Skeletal muscle satellite cell (primary cell): Measurements from ENCODE around the gene IMPACT. TPM values are rescaled to one million over a fixed set of nuclear protein-coding genes. Genes with fewer than 3 reads are reported as not detected.
A peak's percentile ranks its signal among the peaks of the same experiment; 100 is the strongest.

Source experiments
- H3K27me3 ChIP-seq: 2 replicates; pipeline ENCODE4 v1.7.0; 2013; ENCODE audit warnings: low read length; ENCODE audit not compliant: control insufficient read depth, insufficient read depth
- H3K36me3 ChIP-seq: 2 replicates; pipeline ENCODE4 v1.7.0; 2013; ENCODE audit warnings: mild to moderate bottlenecking, control low read depth, low read length; ENCODE audit not compliant: insufficient read depth
- H3K4me1 ChIP-seq: 2 replicates; pipeline ENCODE4 v1.7.0; 2013; ENCODE audit warnings: low read length; ENCODE audit not compliant: control insufficient read depth, insufficient read depth
- H3K4me2 ChIP-seq: 2 replicates; pipeline ENCODE4 v1.7.0; 2013; ENCODE audit warnings: mild to moderate bottlenecking, low read length
- H3K4me3 ChIP-seq: 2 replicates; pipeline ENCODE4 v1.7.0; 2013; ENCODE audit warnings: low read length
- H3K9ac ChIP-seq: 2 replicates; pipeline ENCODE4 v1.7.0; 2013; ENCODE audit warnings: mild to moderate bottlenecking, low read depth, low read length, moderate library complexity
- H3K9me3 ChIP-seq: replicated peaks from 2 replicates; pipeline ENCODE4 v1.7.0; 2013; ENCODE audit warnings: mild to moderate bottlenecking, control low read depth, low read length
- total RNA-seq: library from RNA; depleted of rRNA; stranded (reverse); fragments of >200 nt; gene quantifications from 2 replicates; pipeline ENCODE4 v1.2.3, GENCODE V29; 2012; rRNA removed

Gene IMPACT
- 29.1 and 30.7 TPM in 2 replicates for total RNA-seq

GRCh38 chr18:24426398-24427294 lies at the start of gene IMPACT:
IMPACT (plus strand) TSS chr18:24426670; CDS start chr18:24426757, 87 bp downstream.
- Histone ChIP-seq H3K36me3 (peaks cover 6% of the 10 kb centered on the region), H3K4me3 (peak within 1 kb of the TSS; percentile 84), H3K4me2 (peak within 1 kb of the TSS; percentile 95), H3K4me1 (peaks cover 10% of the 10 kb centered on the region), H3K9ac (peak within 1 kb of the TSS; percentile 90), H3K27me3 (peaks cover 14% of the 10 kb centered on the region), H3K9me3 (no peaks in the 10 kb centered on the region)

GRCh38 chr18:24378598-24378997 lies 47.9 kb upstream of the IMPACT start:
- Histone ChIP-seq H3K4me1 (peaks cover under 1% of the 10 kb centered on the region), H3K27me3 (no peaks in the 10 kb centered on the region), H3K4me3 (no peak overlapping the region), H3K4me2 (no peak overlapping the region), H3K9ac (no peak overlapping the region), H3K9me3 (no peaks in the 10 kb centered on the region), H3K36me3 (no peaks in the 10 kb centered on the region)

GRCh38 chr18:24380163-24380747 lies 46.2 kb upstream of the IMPACT start:
- no peaks in the 10 kb centered on the region for H3K36me3 ChIP-seq

GRCh38 chr18:24381126-24381525 lies 45.3 kb upstream of the IMPACT start:
- H3K4me1 ChIP-seq, result peaks cover 7% of the 10 kb centered on the region
- no peak overlapping the region for H3K4me2 ChIP-seq
- no peak overlapping the region for H3K9ac ChIP-seq
- H3K4me3 ChIP-seq, result no peak overlapping the region
- no peaks in the 10 kb centered on the region for H3K27me3 ChIP-seq
- H3K36me3 ChIP-seq, result no peaks in the 10 kb centered on the region
- H3K9me3 ChIP-seq, result no peaks in the 10 kb centered on the region

More at GRCh38 chr18:24380163-24380747, 46.2 kb upstream of the IMPACT start:
- no peaks in the 10 kb centered on the region for H3K9me3 ChIP-seq
- H3K4me1 ChIP-seq, result no peaks in the 10 kb centered on the region
- no peak overlapping the region for H3K9ac ChIP-seq
- no peak overlapping the region for H3K4me2 ChIP-seq
- no peaks in the 10 kb centered on the region for H3K27me3 ChIP-seq
- no peak overlapping the region for H3K4me3 ChIP-seq

- Histone ChIP-seq H3K36me3 (no peaks in the 10 kb centered on the region), H3K27me3 (no peaks in the 10 kb centered on the region), H3K4me1 (peaks cover 12% of the 10 kb centered on the region)
Measured at GRCh38 chr18:24386681-24387080, 39.8 kb upstream of the IMPACT start.

GRCh38 chr18:24388957-24389356 lies 37.5 kb upstream of the IMPACT start:
- H3K36me3 ChIP-seq, result no peaks in the 10 kb centered on the region
- no peak overlapping the region for H3K4me2 ChIP-seq
- H3K27me3 ChIP-seq, result no peaks in the 10 kb centered on the region
- no peak overlapping the region for H3K4me3 ChIP-seq
- no peak overlapping the region for H3K9ac ChIP-seq
- H3K9me3 ChIP-seq, result no peaks in the 10 kb centered on the region
- peaks cover 12% of the 10 kb centered on the region for H3K4me1 ChIP-seq

More at GRCh38 chr18:24386681-24387080, 39.8 kb upstream of the IMPACT start:
- no peak overlapping the region for H3K4me3 ChIP-seq
- no peak overlapping the region for H3K9ac ChIP-seq
- H3K9me3 ChIP-seq, result no peaks in the 10 kb centered on the region
- no peak overlapping the region for H3K4me2 ChIP-seq

GRCh38 chr18:24395049-24395795 lies 31.2 kb upstream of the IMPACT start:
- no peaks in the 10 kb centered on the region for H3K9me3 ChIP-seq
- no peak overlapping the region for H3K4me3 ChIP-seq
- no peaks in the 10 kb centered on the region for H3K36me3 ChIP-seq
- H3K27me3 ChIP-seq, result no peaks in the 10 kb centered on the region
- peaks cover 17% of the 10 kb centered on the region for H3K4me1 ChIP-seq
- no peak overlapping the region for H3K9ac ChIP-seq
- no peak overlapping the region for H3K4me2 ChIP-seq

- H3K4me1 ChIP-seq, result peaks cover 17% of the 10 kb centered on the region
- no peaks in the 10 kb centered on the region for H3K36me3 ChIP-seq
- no peak overlapping the region for H3K4me3 ChIP-seq
- no peaks in the 10 kb centered on the region for H3K27me3 ChIP-seq
- no peaks in the 10 kb centered on the region for H3K9me3 ChIP-seq
- H3K9ac ChIP-seq, result no peak overlapping the region
- H3K4me2 ChIP-seq, result peak overlapping the region; percentile 96
Measured at GRCh38 chr18:24396082-24396633, 30.3 kb upstream of the IMPACT start.

GRCh38 chr18:24397131-24397693 lies 29.3 kb upstream of the IMPACT start:
- Histone ChIP-seq H3K36me3 (no peaks in the 10 kb centered on the region), H3K9ac (peak overlapping the region; percentile 83), H3K27me3 (no peaks in the 10 kb centered on the region), H3K4me1 (peaks cover 17% of the 10 kb centered on the region), H3K4me3 (peak overlapping the region; percentile 87), H3K9me3 (no peaks in the 10 kb centered on the region), H3K4me2 (peak overlapping the region; percentile 96)

GRCh38 chr18:24397694-24398368 lies 28.6 kb upstream of the IMPACT start, which contains the start of gene OSBPL1A:
OSBPL1A (minus strand) TSS chr18:24397824; CDS start chr18:24377533, 20,291 bp downstream.
- Histone ChIP-seq H3K9me3 (no peaks in the 10 kb centered on the region), H3K4me1 (peaks cover 17% of the 10 kb centered on the region), H3K27me3 (no peaks in the 10 kb centered on the region), H3K9ac (peak within 1 kb of the TSS; percentile 83), H3K4me2 (peak within 1 kb of the TSS; percentile 96), H3K4me3 (peak within 1 kb of the TSS; percentile 87), H3K36me3 (no peaks in the 10 kb centered on the region)
